Activated CD4-positive, alpha-beta T cell treated with anti-CD3 and anti-CD28 coated beads, Interleukin-2, amount 50 U/mL, for 1 hour (primary cell): Measurements from ENCODE around the gene PRM1.
"Not testable (repeated sequence)": the region's sequence is repeated elsewhere in the genome, so short reads cannot be mapped to it uniquely, and the experiment has no call there.

Experiments
- DNase-seq: peaks from one replicate; pipeline ENCODE4 v3.0.0-alpha.2; 2020

PRM1 gene

GRCh38 chr16:11296706-11297491 lies 15.8 kb upstream of the PRM1 start:
- no peak for DNase-seq

DNA sequence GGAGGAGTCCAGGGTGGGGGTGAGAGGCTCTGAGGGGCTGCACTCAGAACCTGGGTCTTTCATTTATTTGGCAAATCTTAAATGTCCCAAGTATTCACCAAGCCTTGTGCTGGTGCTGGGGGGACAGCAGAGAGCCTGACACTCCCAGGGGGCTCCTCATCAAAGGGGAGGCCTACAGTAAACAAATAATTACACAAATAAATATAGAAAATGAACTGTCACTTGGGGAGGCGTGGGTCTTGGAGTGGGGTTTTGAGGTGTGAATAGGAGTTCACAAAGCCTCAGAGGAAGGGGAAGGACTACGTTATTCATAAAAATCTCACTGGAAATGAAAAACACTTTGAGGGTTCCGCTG lies 15.2 kb upstream of the PRM1 start:
- no peak for DNase-seq

GRCh38 chr16:11295672-11296071 lies 14.5 kb upstream of the PRM1 start:
- DNase-seq: no peak

GRCh38 chr16:11292076-11292748 lies 11.1 kb upstream of the PRM1 start:
- no peak for DNase-seq

DNA sequence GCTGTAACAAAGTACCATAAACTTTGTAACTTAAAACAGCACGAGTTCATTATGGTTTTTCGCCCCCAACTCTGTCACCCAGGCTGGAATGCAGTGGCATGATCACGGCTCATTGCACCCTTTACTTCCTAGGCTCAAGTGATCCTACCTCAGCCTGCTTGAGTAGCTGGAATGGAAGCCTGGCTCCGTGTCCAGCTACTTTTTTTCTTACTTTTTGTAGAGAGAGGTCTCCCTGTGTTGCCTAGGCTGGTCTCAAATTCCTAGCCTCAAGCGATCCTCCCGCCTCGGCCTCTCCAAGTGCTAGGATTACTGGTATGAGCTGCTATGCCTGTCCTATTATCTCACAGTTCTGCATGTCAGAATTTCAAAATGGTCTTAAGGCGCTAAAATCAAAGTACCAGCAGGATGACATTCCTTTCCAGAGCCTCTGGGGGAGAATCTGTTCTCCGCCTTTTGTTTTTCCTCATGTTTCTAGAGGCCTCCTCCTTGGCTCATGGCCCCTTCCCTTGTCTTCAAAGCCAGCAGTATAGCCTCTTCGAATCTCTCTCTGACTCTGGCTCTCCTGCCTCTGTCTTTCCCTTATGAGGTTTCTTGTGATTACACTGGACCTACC lies 10.1 kb upstream of the PRM1 start:
- no peak for DNase-seq

- DNase-seq: no peak
Observed at GRCh38 chr16:11290102-11290893, 9.2 kb upstream of the PRM1 start.

DNA sequence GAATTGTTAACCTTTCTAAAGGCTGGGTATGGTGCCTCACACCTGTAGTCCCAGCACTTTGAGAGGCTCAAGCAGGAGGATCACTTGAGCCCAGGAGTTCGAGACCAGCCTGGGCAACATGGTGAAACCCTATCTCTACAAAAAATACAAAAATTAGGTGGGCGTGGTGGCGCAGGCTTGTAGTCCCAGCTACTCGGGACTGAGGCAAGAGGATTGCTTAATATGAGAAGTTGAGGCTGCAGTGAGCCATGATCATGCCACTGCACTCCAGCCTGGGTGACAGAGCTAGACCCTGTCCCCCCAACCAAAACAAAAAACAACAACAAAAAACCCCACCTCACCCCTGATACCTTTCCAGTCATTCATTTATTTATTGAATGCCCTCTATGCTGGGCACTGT lies 8.6 kb upstream of the PRM1 start:
- not testable (repeated sequence) for DNase-seq

DNA sequence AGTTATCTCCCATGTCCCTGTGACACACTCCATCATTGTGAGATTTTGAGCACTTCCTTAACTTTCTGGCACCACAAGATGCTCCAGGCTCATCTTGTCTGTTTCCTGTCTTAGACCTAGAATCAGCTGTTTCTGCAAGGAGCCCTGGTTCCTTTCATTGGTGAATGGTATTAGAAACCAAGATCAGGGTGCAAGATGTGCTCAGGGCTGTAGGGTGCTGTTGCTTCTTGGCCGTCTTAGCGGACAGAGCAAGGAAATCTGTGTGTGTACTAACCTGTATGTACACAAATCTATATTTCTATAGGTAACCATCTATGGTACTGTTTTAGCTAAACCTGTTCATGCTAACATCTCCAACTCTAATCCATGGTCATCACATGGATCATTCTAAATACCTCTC lies 8.1 kb upstream of the PRM1 start:
- no peak for DNase-seq

DNA sequence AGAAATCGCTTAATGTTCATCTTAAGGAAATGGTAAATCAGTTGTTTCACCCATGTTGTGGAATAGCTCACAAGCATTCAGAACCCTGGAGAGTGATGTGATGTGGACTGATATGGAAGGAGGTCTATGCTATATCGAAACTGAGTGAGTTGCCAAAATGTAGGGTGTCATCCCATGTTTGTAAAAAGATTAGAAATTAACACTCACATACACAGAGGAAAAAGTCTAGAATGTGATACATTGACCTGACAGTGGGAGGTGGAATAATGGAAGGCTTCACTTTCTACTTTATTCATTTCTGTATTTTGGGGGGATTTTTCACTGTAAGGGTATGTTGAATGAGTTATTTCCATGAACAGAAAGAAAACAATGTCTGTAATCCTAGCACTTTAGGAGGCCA lies 4.7 kb upstream of the PRM1 start:
- DNase-seq: no peak

GRCh38 chr16:11283820-11284248 lies 2.7 kb upstream of the PRM1 start:
- no peak for DNase-seq

DNA sequence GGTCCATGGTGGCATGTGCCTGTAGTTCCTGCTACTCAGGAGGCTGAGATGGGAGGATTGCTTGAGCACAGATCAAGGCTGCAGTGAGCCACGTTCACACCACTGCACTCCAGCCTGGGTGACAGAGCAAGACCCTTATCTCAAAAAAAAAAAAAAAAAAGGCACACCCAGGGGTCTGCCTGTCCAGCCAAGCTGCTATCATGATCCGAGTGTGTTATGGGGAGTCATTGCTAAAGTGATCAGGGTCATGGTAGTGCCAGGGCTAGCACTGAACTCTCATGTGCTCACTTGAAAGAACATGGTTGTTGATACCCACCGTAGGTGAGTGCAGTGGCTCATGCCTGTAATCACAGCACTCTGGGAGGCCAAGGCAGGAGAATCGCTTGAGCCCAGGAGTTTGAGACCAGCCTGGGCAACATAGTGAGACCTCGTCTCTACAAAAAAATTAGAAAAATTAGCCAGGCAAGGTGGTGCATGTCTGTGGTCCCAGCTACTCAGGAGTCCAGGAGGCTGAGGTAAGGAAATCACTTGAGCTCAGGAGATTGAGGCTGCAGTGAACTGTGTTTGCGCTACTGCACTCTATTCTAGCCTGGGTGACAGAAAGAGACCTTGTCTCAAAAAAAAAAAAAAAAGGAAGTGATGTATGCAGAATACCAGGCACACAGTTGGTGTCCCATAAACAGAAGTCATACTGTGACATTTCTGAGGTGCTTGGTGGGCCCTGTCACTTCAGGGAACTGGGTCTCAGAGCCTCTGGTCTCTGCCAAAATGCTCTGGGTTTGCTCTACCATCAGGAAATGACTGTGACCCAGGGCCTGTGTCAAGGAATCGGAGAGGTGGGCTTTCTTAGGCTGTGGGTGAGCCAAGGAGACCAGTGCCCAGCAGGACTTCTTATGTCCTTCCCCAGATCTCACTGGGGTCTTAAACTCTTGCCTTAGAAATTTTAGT lies 2.2 kb downstream of the PRM1 start:
- DNase-seq: no peak

DNA sequence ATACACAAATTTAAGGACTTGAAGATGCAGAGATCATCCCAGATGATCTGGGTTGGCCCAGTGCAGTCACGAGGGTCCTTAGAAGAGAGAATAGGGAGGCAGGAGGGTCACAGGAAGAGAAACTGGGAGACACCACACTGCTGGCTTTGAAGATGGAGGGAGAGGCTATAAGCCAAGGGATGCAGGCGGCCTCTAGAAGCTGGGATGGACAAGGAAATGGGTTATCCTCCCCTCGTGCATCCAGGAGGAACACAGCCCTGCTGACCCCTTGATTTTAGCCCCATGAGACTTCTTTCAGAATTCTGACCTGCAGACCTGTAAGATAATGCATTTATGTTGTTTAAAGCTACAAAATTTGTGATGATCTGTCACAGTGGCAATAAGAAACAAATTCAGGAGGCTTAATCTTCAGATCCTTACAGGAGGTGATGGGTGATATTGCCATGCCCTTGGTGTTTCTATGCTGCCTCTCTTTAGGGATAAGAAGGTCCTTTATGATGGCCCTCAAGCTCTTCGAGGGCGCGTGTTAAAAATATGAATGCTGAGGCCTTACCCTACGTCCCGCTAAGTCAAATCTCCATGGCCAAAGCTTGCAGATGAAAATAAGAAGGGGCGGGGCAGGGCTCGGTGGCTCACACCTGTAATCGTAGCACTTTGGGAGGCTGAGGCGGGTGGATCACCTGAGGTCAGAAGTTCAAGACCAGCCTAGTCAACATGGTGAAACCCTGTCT lies 3.4 kb downstream of the PRM1 start:
- no peak for DNase-seq

DNA sequence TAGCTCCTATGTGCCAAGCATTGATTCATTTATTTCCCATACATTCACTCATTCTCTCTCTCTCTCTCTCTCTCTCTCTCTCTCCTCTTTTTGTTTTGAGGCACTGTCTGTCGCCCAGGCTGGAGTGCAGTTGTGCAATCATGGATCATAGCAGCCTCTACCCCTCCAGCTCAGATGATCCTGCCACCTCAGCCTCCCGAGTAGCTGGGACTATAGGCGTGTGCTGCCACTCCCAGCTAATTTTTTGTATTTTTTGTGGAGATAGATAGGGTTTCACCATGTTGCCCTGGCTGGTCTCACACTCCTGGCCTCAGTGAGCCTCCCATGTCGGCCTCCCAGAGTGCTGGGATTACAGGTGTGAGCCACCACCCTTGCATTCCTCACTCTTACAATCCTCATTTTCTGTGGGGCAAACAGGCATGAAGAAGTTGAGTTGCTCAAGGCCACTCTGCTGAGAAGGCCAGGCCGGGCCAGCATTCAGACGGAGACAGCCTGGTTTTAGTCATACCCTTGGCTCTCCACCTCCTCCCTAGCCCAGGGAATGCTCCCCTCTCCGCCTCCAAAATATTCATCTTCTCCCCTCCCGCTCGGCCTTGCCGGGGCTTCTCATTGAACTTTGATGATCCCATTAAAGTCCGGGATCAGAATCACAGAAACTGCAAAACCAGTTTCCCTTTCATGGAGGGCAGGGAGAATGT lies 4.1 kb downstream of the PRM1 start:
- DNase-seq: no peak

DNA sequence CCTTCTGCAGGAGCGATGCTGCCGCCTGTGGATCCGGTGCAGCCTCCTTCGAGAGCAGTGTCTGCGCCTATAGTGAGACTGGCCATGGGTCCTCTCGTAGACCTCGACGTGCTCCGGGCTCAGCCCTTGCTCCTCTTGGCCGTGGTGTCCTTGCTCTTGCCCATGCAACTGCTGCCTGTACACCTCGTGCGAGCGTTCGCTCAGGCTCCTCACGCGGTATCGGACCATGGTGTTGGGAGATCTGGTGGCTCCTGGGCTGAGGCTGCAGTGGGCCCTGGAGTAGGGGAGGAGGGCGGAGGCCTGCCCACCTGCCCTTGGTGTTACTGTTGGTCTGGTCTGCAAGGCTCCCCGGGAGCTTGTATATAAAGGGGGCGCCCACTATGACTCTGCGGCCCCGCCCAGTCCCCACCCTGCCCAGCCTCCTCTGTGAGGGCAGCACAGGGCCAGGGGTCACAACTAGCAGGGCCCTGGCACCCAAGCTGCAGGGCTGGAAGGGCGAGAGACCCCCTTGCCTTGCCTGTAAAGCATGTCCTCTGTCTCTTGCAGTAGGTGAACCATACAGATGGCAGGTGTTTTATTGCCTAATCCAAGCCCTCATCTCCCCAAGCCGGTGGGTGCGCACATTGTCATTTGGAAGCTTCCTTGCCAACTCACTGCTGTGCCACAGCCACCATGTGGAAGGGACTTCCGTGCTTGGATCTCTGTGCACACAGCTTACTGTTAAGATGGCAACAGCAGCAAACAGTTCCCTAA lies 4.8 kb downstream of the PRM1 start, which contains the start of gene PRM2:
TSS of gene PRM2 (minus strand) at position 338 of the 753 bp plus-strand sequence. CDS start at position 228, 110 bp downstream.
- no peak for DNase-seq

- DNase-seq: no peak
Observed at GRCh38 chr16:11274964-11275363, 6.2 kb downstream of the PRM1 start.

DNA sequence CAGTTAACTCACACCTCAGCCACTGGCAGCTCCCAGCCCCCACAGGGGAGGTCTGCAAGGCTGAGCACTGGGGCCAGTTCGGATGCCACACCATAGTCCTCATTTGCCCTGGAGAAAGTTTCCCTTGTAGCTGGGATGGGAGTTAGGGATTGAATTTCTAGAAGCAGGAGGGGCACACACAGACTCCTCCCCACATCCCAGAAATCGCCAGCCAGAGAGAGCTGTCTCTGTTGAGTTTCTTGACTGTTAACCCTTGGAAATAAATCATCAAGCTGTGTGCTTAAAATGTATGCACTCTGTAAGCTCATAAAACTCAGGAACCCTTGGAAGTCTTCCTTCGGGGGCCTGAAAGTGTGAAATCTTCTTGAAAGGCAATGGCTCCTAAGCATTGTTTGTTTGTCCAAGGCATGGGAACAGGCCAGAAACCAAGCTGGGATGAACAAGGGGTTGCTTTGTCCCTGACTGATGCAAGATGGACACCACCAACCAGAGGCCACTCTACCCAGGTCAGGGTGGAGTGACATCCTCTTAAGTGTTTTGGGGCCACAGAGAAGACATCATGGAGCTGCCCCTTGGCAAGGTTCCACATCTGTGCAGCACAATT lies 7.3 kb downstream of the PRM1 start:
- DNase-seq: no peak

DNA sequence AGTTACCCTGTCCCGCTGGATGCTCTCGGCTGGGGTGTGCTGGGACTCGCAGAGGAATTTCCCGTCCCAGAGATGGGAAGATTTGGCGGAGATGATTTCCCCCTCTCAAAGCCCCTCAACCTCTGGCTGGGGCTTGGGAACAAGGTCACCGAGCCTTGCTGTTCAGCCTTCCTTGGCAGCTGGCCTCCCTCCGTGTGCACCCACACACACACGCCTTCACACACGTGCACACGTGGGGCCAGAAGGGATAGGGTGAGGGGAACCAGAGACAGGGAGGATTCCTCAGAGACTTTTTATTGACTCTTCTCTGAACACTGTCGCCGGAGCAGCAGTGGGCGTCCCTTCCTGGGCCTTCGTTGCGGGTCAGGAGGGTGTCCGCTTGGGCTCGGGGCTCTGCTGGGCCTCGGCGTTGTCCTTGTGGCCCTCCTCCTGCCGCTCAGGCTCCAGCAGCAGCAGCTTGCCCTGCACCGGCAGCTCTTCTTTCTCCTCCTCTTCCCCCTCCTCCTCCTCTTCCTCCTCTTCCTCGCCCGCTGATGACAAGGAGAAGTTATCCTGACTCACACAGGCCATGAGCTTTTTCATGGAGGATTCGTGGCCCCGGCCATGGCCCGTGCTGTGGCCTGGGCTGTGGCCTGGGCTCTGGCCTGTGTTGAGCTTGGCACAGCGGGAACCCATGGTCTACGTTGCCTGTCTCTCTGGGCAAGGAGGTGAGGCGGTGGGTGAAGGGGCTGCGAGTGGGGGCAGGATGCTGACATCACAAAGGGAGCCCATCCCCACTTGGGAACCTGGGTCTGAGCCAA lies 8.0 kb downstream of the PRM1 start, which contains the start of gene PRM3:
TSS of gene PRM3 (minus strand) at position 709 of the 800 bp plus-strand sequence. CDS start at position 675, 34 bp downstream.
- DNase-seq: no peak

GRCh38 chr16:11272484-11272883 lies 8.6 kb downstream of the PRM1 start:
- no peak for DNase-seq
